ENCODE measurements around the gene SYNPO. TPM values are rescaled to one million over a fixed set of nuclear protein-coding genes. Genes with fewer than 3 reads are reported as not detected.

Gene SYNPO
- polyA plus RNA-seq, 2 of the 4 experiments (the other 2 are of a cell fraction): 13.7 to 33.9 TPM

GRCh38 chr5:150658699-150659265 lies 18.3 kb downstream of the SYNPO start:
- no peaks in the 10 kb centered on the region for H3K9me3 ChIP-seq
- peaks cover 21% of the 10 kb centered on the region for H3K4me1 ChIP-seq
- ATAC-seq (peak; percentile 30; a peak in 5 of 6 replicates), DNase-seq (ENCODE audit: low read depth in 1 of 2, low spot score in 1 of 2) (no peak), FAIRE-seq (no peak)
- H3K27ac ChIP-seq: peak overlapping the region in 1 of 2 experiments; percentile 39; a peak in 2 of 6 replicates
- POLR2A ChIA-PET: interaction anchor here (2.5 kb wide), 1 partner anchor 42 kb away, joined by 8 read pairs; the partner anchor contains the start of gene RBM22
- no peak overlapping the region for H3K4me2 ChIP-seq
- WGBS (ENCODE audit: missing lambda C conversion rate): 53% methylated on average over 3 of the region's 3 CpGs
- no peak overlapping the region for H3K4me3 ChIP-seq
- CTCF ChIA-PET: interaction anchor here (0.9 to 11.2 kb wide), 6 partner anchors 17 to 199 kb away, joined by 3 to 143 read pairs (median 16); partner anchors contain the start of genes RBM22 and SYNPO
- 0 out of 5 replicates have a peak, but pooled peaks of 1 of the 2 experiments have one; percentile 1 for TF ChIP-seq JUN (IDR thresholded peaks at IDR 0.05)
- no peak for TF ChIP-seq CHD2 (IDR thresholded peaks at IDR 0.05; ENCODE audit: low read length, partially characterized antibody)

- TF ChIP-seq KDM5A (IDR thresholded peaks at IDR 0.05) (no peak), MAZ (IDR thresholded peaks at IDR 0.05; ENCODE audit: borderline replicate concordance, low read depth, low read length) (no peak), CBX2 (IDR thresholded peaks at IDR 0.05; ENCODE audit: borderline replicate concordance, low read depth) (no peak), JUN (IDR thresholded peaks at IDR 0.05) (0 out of 5 replicates have a peak, but pooled peaks of 1 of the 2 experiments have one; percentile 4), PHF8 (IDR thresholded peaks at IDR 0.05; ENCODE audit: borderline replicate concordance, low read depth) (no peak), RAD21 (conservative IDR thresholded peaks at IDR 0.05 in 1 of 2, IDR thresholded peaks at IDR 0.05 in 1 of 2) (no peak), MYC (IDR thresholded peaks at IDR 0.05; ENCODE audit: borderline replicate concordance, low read length) (no peak), PBX3 (IDR thresholded peaks at IDR 0.05) (peak; percentile 77; the same call in 1 of the 2 replicates), ZFP36 (IDR thresholded peaks at IDR 0.05; ENCODE audit: borderline replicate concordance, partially characterized antibody) (no peak)
- DNase-seq (ENCODE audit: low read depth in 1 of 2, low spot score in 1 of 2) (no peak), FAIRE-seq (no peak), ATAC-seq (peak in 1 of 2 experiments; percentile 10; a peak in 3 of 6 replicates)
- 81% methylated on average over 11 of the region's 11 CpGs for WGBS (ENCODE audit: missing lambda C conversion rate)
- H3K4me2 ChIP-seq: no peak overlapping the region
- H3K9me3 ChIP-seq: no peaks in the 10 kb centered on the region
- peaks cover 20% of the 10 kb centered on the region for H3K4me1 ChIP-seq
- ChIA-PET CTCF (interaction anchor here (0.8 to 11.2 kb wide), 5 partner anchors 18 to 210 kb away, joined by 3 to 143 read pairs (median 18); partner anchors contain the start of genes RBM22, RPS14 and SYNPO), POLR2A (interaction anchor here (2.5 kb wide), 1 partner anchor 41 kb away, joined by 8 read pairs; the partner anchor contains the start of gene RBM22)
- no peak overlapping the region for H3K4me3 ChIP-seq
- no peak overlapping the region for H3K27ac ChIP-seq
Observed at GRCh38 chr5:150659360-150660107, 19.1 kb downstream of the SYNPO start.

DNA sequence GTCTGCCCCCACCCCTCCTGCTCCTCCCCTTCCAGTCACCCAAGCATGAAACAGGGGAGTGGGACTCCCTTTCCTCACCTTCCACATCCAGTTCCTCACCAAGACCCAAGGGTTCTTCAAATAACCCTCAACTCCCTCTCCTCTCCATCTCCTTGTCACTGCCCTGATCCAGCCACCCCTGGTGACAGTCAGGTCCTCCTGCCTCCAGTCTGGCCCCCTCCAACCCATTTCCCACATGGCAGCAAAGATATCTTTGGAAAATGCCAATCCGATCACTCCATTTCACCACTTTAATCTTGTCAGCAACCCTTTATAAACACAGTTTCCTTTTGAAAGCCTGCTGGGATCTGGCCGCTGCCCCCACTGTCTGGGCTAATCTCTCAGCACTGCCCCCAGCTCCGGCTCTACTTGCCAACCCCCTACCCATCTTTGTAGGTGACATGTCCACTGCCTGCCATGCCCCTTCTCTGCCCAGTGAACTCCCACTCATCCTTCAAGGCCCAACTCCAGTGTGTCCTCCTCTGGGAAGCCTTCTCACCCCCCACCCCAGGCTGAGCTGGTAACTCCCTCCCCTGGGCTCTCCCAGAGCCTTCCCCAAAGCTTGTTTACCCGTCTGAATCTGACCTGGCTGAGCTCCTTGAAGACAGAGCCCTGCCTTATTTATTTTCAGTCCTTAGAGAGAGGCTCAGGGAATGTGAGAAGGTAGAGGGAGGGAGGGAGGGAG lies 19.8 kb downstream of the SYNPO start:
- POLR2A ChIA-PET: no interaction called here
- WGBS (ENCODE audit: missing lambda C conversion rate): 65% methylated on average over 4 of the region's 4 CpGs
- no peak for FAIRE-seq
- no peak overlapping the region for H3K4me3 ChIP-seq
- no peak overlapping the region for H3K4me2 ChIP-seq
- 0 out of 6 replicates have a peak overlapping the region, but pooled peaks of 1 of the 2 experiments have one; percentile 23 for H3K27ac ChIP-seq
- TF ChIP-seq CEBPB (IDR thresholded peaks at IDR 0.05) (no peak), JUNB (IDR thresholded peaks at IDR 0.05) (no peak)
- H3K9me3 ChIP-seq: no peaks in the 10 kb centered on the region
- DNase-seq (ENCODE audit: low read depth in 1 of 2, low spot score in 1 of 2): no peak
- CTCF ChIA-PET: interaction anchor here (0.8 to 11.2 kb wide), 4 partner anchors 18 to 211 kb away, joined by 3 to 143 read pairs (median 9); partner anchors contain the start of genes RBM22, RPS14 and SYNPO
- peaks cover 20% of the 10 kb centered on the region for H3K4me1 ChIP-seq
- no peak for ATAC-seq

- DNase-seq (ENCODE audit: low read depth in 1 of 2, low spot score in 1 of 2) (no peak), ATAC-seq (no peak), FAIRE-seq (no peak)
- H3K9me3 ChIP-seq: no peaks in the 10 kb centered on the region
- peaks cover 20% of the 10 kb centered on the region for H3K4me1 ChIP-seq
- no peak within 1 kb of the TSS for H3K4me3 ChIP-seq
- 70% methylated on average over 7 of the region's 7 CpGs for WGBS (ENCODE audit: missing lambda C conversion rate)
- ChIA-PET CTCF (interaction anchor here (0.6 to 11.2 kb wide), 9 partner anchors 10 to 201 kb away, joined by 3 to 143 read pairs (median 4); partner anchors contain the start of genes RBM22, SMIM3 and SYNPO), POLR2A (no interaction called here)
- 0 out of 6 replicates have a peak within 1 kb of the TSS, but pooled peaks of 1 of the 2 experiments have one; percentile 23 for H3K27ac ChIP-seq
- H3K4me2 ChIP-seq: no peak within 1 kb of the TSS
- TF ChIP-seq KDM1A (IDR thresholded peaks at IDR 0.05; ENCODE audit: low read depth) (no peak), RARB (CRISPR knock-in tag; IDR thresholded peaks at IDR 0.05) (no peak), BHLHE40 (IDR thresholded peaks at IDR 0.05; ENCODE audit: low read depth, low read length) (no peak), ZC3H11A (IDR thresholded peaks at IDR 0.05) (no peak), E2F6 (IDR thresholded peaks at IDR 0.05; ENCODE audit: borderline replicate concordance, low read depth) (no peak), CEBPB (IDR thresholded peaks at IDR 0.05) (no peak), CTCF (IDR thresholded peaks at IDR 0.05) (no peak), ATOH8 (CRISPR knock-in tag; IDR thresholded peaks at IDR 0.05; ENCODE audit: low read depth) (no peak), MAZ (IDR thresholded peaks at IDR 0.05; ENCODE audit: borderline replicate concordance, low read depth, low read length) (no peak), HEYL (CRISPR knock-in tag; IDR thresholded peaks at IDR 0.05) (no peak), HOXA7 (CRISPR knock-in tag; IDR thresholded peaks at IDR 0.05) (no peak)
Observed at GRCh38 chr5:150661086-150661485, 20.6 kb downstream of the SYNPO start, which contains the start of gene MYOZ3. MYOZ3 (plus strand) TSS chr5:150661251; CDS start chr5:150662942, 1,691 bp downstream.
